Common myeloid progenitor, CD34-positive (primary cell): Measurements from ENCODE around the gene MGARP.
A peak's percentile ranks its signal among the peaks of the same experiment; 100 is the strongest.
"Not testable (repeated sequence)": the region's sequence is repeated elsewhere in the genome, so short reads cannot be mapped to it uniquely, and the experiment has no call there.

Experiments used
- CTCF ChIA-PET: fragments of 350-600 bp; sonication (Branson Sonifier 250); formaldehyde crosslinking; loops from one replicate; lab custom pipeline; 2021; ENCODE audit warnings: antibody characterized with exemption; lab: Charles Lee
- POLR2A ChIA-PET: fragments of 350-600 bp; sonication (Branson Sonifier 250); formaldehyde crosslinking; loops from one replicate; lab custom pipeline; 2021; ENCODE audit warnings: antibody characterized with exemption; lab: Charles Lee
- DNase-seq, 3 donors: peaks; one replicate each; pipeline versions ENCODE4 v3.0.0 to v3.0.0-alpha.2; 2013
- H3K27ac ChIP-seq, 2 experiments: 1 replicate in 1 of 2; 2 replicates in 1 of 2; pipeline ENCODE4 v1.7.0; 2013; ENCODE audit warnings: inconsistent platforms in 2 of 2, low read length in 2 of 2, mild to moderate bottlenecking in 2 of 2, low read depth in 1 of 2, moderate library complexity in 1 of 2; ENCODE audit not compliant: severe bottlenecking in 2 of 2, insufficient read depth in 1 of 2, poor library complexity in 1 of 2
- H3K27me3 ChIP-seq, 5 experiments: replicated peaks in 2 of 5; 1 replicate in 3 of 5; 2 replicates in 2 of 5; pipeline versions ENCODE4 v1.6.1 to v1.7.0; 2013; ENCODE audit warnings: low read length in 4 of 5, mild to moderate bottlenecking in 2 of 5, moderate library complexity in 2 of 5, inconsistent platforms in 1 of 5; ENCODE audit not compliant: insufficient read depth in 5 of 5, control insufficient read depth in 4 of 5
- H3K36me3 ChIP-seq, 4 experiments: 1 replicate in 2 of 4; 2 replicates in 2 of 4; pipeline versions ENCODE4 v1.6.1 to v1.7.0; 2013; ENCODE audit warnings: low read length in 3 of 4, control low read depth in 1 of 4, mild to moderate bottlenecking in 1 of 4; ENCODE audit not compliant: control insufficient read depth in 4 of 4, insufficient read depth in 4 of 4
- H3K4me1 ChIP-seq, 4 experiments: 1 replicate in 3 of 4; 2 replicates in 1 of 4; pipeline versions ENCODE4 v1.6.1 to v1.7.1; 2013; ENCODE audit warnings: low read length in 3 of 4, mild to moderate bottlenecking in 3 of 4, control low read depth in 1 of 4, inconsistent platforms in 1 of 4, moderate library complexity in 1 of 4; ENCODE audit not compliant: control insufficient read depth in 4 of 4, insufficient read depth in 4 of 4; ENCODE audit errors: control extremely low read depth in 1 of 4
- H3K4me3 ChIP-seq, 7 experiments: 1 replicate in 4 of 7; 2 replicates in 3 of 7; pipeline versions ENCODE4 v1.5.1 to v1.7.0; 2013; ENCODE audit warnings: mild to moderate bottlenecking in 7 of 7, low read length in 6 of 7, moderate library complexity in 6 of 7, inconsistent platforms in 2 of 7, low read depth in 2 of 7, control low read depth in 1 of 7; ENCODE audit not compliant: insufficient read depth in 4 of 7, control insufficient read depth in 1 of 7; ENCODE audit errors: extremely low read depth in 1 of 7
- H3K9me3 ChIP-seq, 5 experiments: 1 replicate in 4 of 5; 2 replicates in 1 of 5; pipeline versions ENCODE4 v1.6.1 to v1.7.1; 2013; ENCODE audit warnings: low read length in 4 of 5, mild to moderate bottlenecking in 2 of 5, inconsistent platforms in 1 of 5, low read depth in 1 of 5, moderate library complexity in 1 of 5; ENCODE audit not compliant: control insufficient read depth in 4 of 5, insufficient read depth in 2 of 5; ENCODE audit errors: control extremely low read depth in 1 of 5
- WGBS: methylation state at CpG from one replicate; pipeline ENCODE4 v1.1.5; 2013; ENCODE audit not compliant: insufficient coverage; 5-methylcytosine and 5-hydroxymethylcytosine counted together

MGARP gene

DNA sequence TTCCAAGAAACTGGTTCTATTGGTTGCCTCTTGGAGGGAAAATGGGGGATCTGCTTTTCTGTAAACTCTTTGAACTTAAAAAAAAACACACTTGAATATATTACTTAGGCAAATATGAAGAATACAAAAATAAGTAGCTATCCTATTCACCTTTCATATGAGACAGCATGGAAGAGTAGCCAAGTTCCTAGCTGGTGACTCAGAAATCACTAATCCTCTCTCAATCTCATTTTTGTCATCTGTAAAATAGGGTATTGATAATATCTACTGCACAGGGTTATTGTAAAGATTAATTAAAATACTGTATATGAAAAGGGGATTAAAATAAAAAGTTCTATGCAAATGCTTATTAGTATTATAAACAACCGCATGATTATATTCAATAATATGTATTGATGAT is 12.7 kb downstream of the MGARP start:
- H3K27ac ChIP-seq, result no peak overlapping the region
- H3K4me3 ChIP-seq, result no peak overlapping the region
- CTCF ChIA-PET, result interaction anchor here (0.6 to 3.1 kb wide), 6 partner anchors 9 to 38 kb away, joined by 3 to 11 read pairs (median 3); no protein-coding TSS in a partner anchor

DNA sequence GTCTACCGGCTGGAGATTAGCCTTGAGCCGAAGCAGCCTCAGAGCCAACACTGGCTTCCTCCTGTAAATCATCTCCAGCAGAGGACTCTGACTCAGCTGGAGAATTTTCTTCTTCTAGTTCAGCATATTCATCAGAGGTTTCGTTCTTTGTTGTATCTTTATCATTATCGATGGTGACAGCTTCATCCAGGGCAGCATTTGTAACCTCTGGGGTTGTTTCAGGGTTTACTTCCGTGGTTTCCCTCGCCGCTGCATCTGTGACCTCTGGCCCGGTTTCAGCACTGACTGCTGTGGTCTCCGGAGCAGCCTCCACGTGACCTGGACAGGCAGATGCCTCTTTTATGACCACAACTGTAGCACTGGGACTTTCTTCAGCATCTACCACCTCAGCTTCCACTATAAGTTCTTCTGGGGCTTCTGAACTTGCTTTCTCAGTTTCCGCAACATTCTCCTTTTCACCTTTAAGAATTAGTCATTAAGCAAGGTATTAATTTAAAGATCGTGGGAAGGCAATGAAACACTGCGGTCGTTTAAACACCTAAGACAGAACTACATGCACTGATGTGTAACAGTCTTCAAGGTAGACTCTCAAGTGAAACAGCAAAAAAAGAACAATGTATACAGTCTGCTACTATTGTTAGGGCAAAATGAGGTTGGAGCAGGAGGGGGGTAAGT is 13.3 kb downstream of the MGARP start:
- ChIA-PET CTCF (interaction anchor here (0.5 to 3.1 kb wide), 12 partner anchors 10 to 379 kb away, joined by 3 to 11 read pairs (median 3); partner anchors contain the start of gene MGARP), POLR2A (no interaction called here)
- Histone ChIP-seq H3K4me3 (peak overlapping the region in 6 of 7 experiments; percentile 35 to 73 (median 56)), H3K4me1 (peaks cover 4 to 18% (median 12%) of the 10 kb centered on the region in 4 experiments), H3K27me3 (no peaks in the 10 kb centered on the region), H3K36me3 (no peaks in the 10 kb centered on the region), H3K27ac (peak overlapping the region; percentile 15 to 59), H3K9me3 (no peaks in the 10 kb centered on the region)
- 0% methylated on average over 8 of the region's 14 CpGs for WGBS
- peak; percentile 43 to 91 (median 88) for DNase-seq

More for the DNA sequence above, 12.7 kb downstream of the MGARP start:
- Histone ChIP-seq H3K9me3 (no peaks in the 10 kb centered on the region), H3K4me1 (peaks cover 4 to 18% (median 12%) of the 10 kb centered on the region in 4 experiments), H3K27me3 (no peaks in the 10 kb centered on the region), H3K36me3 (no peaks in the 10 kb centered on the region)
- DNase-seq, result no peak
- WGBS, result no CpG with 5 or more reads among the region's 1 CpG
- POLR2A ChIA-PET, result no interaction called here

DNA sequence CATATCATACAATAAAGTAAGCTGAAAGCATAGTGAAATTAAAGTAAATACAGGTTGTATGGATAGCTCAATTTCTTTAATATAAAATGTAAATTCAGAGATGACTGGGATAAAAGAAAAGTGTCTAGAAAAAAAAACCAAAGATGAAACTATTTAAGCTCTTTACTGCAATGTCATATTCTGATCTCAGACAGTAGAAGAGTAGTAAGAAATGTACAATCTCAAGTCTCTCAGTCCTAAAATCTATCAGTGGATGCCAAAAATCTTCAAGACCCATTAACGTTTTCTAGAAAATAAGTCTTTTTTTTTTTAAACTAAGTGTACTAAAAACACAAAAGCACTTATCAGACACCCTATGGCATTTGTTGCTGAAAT is 13.8 kb downstream of the MGARP start:
- no CpG with 5 or more reads among the region's 1 CpG for WGBS
- DNase-seq, result no peak
- no peaks in the 10 kb centered on the region for H3K9me3 ChIP-seq
- H3K4me1 ChIP-seq, result peaks cover 4 to 18% (median 12%) of the 10 kb centered on the region in 4 experiments
- peak overlapping the region; percentile 15 to 59 for H3K27ac ChIP-seq
- CTCF ChIA-PET, result interaction anchor here (0.5 to 3.1 kb wide), 9 partner anchors 11 to 379 kb away, joined by 3 to 11 read pairs (median 3); partner anchors contain the start of gene MGARP
- no peaks in the 10 kb centered on the region for H3K36me3 ChIP-seq
- H3K4me3 ChIP-seq, result peak overlapping the region in 5 of 7 experiments; percentile 49 to 73 (median 59)
- no peaks in the 10 kb centered on the region for H3K27me3 ChIP-seq
- POLR2A ChIA-PET, result no interaction called here

DNA sequence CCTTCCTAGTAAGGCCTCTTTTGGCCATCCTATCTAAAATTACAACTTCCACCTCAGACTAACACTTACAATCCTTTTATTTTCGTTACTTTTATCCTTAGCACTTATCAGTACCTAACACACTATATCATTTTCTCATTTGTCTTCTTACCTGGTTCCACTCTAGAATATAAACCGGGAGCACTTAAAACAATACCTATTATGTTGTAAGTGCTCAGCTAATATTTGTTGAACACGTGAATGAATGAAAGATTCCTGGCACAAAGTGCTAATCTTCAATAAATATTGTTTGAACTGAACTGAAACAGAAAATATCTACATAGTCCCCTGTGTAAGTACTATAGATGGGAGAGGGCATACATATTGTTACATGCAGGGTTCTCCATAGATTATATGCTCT is 14.4 kb downstream of the MGARP start:
- Histone ChIP-seq H3K4me1 (peaks cover 4 to 18% (median 12%) of the 10 kb centered on the region in 4 experiments), H3K27me3 (no peaks in the 10 kb centered on the region), H3K36me3 (no peaks in the 10 kb centered on the region), H3K27ac (no peak overlapping the region), H3K4me3 (peak overlapping the region in 2 of 7 experiments; percentile 59 to 73), H3K9me3 (no peaks in the 10 kb centered on the region)
- WGBS, result 0% methylated on average over 1 of the region's 3 CpGs
- DNase-seq, result no peak
- CTCF ChIA-PET, result interaction anchor here (0.6 to 3.1 kb wide), 7 partner anchors 11 to 66 kb away, joined by 3 to 11 read pairs (median 3); partner anchors contain the start of gene MGARP
- POLR2A ChIA-PET, result no interaction called here

DNA sequence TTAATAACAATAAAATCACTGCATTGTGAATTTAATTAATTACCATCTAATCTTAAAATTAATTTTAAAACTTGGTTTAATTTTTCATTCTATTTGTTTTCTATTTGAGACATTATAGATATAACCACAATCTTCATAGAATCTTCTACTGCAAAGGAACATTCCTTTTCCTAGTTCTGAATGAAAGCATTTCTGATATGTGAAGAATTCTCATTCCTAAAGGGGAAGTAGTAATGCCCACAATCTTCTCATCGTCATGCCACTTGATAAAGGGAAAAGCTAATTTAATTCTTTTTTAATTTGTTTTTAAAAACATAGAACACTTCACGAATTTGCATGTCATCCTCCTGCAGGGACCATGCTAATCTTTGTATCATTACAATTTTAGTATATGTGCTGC is 23.7 kb downstream of the MGARP start:
- POLR2A ChIA-PET, result no interaction called here
- no CpG with 5 or more reads among the region's 2 CpGs for WGBS
- CTCF ChIA-PET, result interaction anchor here (3.2 kb wide), 1 partner anchor 28 kb away, joined by 9 read pairs; no protein-coding TSS in a partner anchor

DNA sequence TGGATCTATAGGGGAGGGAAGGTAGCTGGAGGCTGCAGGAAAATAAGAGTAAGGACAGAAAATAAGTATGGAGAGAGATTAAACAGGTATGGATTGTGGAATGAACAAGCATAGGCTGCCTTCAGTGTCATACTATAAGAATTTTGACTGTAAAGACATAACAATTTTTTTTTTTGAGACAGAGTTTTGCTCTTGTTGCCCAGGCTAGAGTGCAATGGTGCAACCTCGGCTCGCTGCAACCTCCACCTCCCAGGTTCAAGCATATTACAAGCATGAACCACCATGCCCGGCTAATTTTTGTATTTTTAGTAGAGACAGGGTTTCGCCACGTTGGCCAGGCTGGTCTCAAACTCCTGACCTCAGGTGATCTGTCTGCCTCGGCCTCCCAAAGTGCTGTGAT is 24.4 kb downstream of the MGARP start:
- not testable (repeated sequence) for H3K27ac ChIP-seq, H3K27me3 ChIP-seq, H3K9me3 ChIP-seq, H3K4me3 ChIP-seq, H3K4me1 ChIP-seq, DNase-seq, H3K36me3 ChIP-seq
- no CpG with 5 or more reads among the region's 6 CpGs for WGBS
- CTCF ChIA-PET, result interaction anchor here (1.5 to 3.2 kb wide), 3 partner anchors 10 to 105 kb away, joined by 3 to 9 read pairs (median 8); no protein-coding TSS in a partner anchor
- POLR2A ChIA-PET, result interaction anchor here (0.6 kb wide), 1 partner anchor 99 kb away, joined by 3 read pairs; no protein-coding TSS in a partner anchor

More for the DNA sequence above, 23.7 kb downstream of the MGARP start:
- H3K27me3 ChIP-seq, result peaks cover 0 to 2% (median 0%) of the 10 kb centered on the region in 5 experiments
- H3K4me1 ChIP-seq, result no peaks in the 10 kb centered on the region
- DNase-seq, result no peak
- H3K9me3 ChIP-seq, result no peaks in the 10 kb centered on the region
- no peak overlapping the region for H3K27ac ChIP-seq
- no peaks in the 10 kb centered on the region for H3K36me3 ChIP-seq
- no peak overlapping the region for H3K4me3 ChIP-seq

DNA sequence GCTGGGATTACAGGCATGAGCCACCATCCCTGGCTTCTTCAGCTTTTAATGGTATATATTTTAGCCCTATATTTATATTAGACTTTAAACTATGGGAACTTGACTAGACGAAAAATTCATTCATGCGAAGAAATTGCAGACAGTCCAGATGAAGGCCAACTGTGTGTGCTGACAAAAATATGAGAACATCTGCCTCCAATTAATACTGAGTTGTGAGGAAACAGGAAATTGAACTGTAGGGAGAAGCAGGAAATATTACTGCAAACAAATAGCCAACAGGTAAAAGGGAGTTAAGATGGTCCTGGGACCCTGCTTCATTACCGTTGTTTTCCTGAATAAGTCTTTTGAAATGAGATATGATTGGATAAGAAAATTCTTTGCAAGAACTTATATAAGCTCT is 26.3 kb downstream of the MGARP start:
- H3K36me3 ChIP-seq, result no peaks in the 10 kb centered on the region
- POLR2A ChIA-PET, result no interaction called here
- H3K27ac ChIP-seq, result no peak overlapping the region
- H3K27me3 ChIP-seq, result peaks cover 0 to 2% (median 0%) of the 10 kb centered on the region in 5 experiments
- CTCF ChIA-PET, result interaction anchor here (0.6 to 3.2 kb wide), 7 partner anchors 12 to 146 kb away, joined by 3 to 9 read pairs (median 4); no protein-coding TSS in a partner anchor
- no CpG with 5 or more reads among the region's 3 CpGs for WGBS
- H3K4me1 ChIP-seq, result no peaks in the 10 kb centered on the region
- no peaks in the 10 kb centered on the region for H3K9me3 ChIP-seq
- no peak overlapping the region for H3K4me3 ChIP-seq
- DNase-seq, result no peak
